GM21423 (cell line): ENCODE measurements around the gene TPPP.

Experiments
- ATAC-seq: cut with Tn5 transposase; IDR thresholded peaks from one replicate; pipeline ENCODE4 v1.9.1; 2021; ENCODE audit warnings: mild to moderate bottlenecking, moderate library complexity; ENCODE audit not compliant: unreplicated experiment

TPPP gene

GRCh38 chr5:610744-611730 is 82.1 kb downstream of the TPPP start:
- ATAC-seq = no peak

- ATAC-seq = no peak
Measured at GRCh38 chr5:610011-610743, 83.0 kb downstream of the TPPP start.
